H9 (cell line): ENCODE results near the gene EXOC3. TPM values are rescaled to one million over a fixed set of nuclear protein-coding genes. Genes with fewer than 3 reads are reported as not detected.
A peak's percentile ranks its signal among the peaks of the same experiment; 100 is the strongest.

Experiments used
- DNase-seq: peaks from one replicate; pipeline ENCODE4 v3.0.0-alpha.2; 2017
- H2AFZ ChIP-seq: one replicate; pipeline ENCODE4 v1.6.1; 2013; ENCODE audit warnings: mild to moderate bottlenecking, low read length, control low read depth, moderate library complexity
- H2AK5ac ChIP-seq: 2 replicates; pipeline ENCODE4 v1.6.1; 2013; ENCODE audit warnings: low read length, control low read depth, mixed read lengths; ENCODE audit not compliant: insufficient read length
- H2BK120ac ChIP-seq: one replicate; pipeline ENCODE4 v1.6.1; 2013; ENCODE audit warnings: low read depth, mild to moderate bottlenecking, low read length, control low read depth, inconsistent platforms; ENCODE audit not compliant: poor library complexity, severe bottlenecking
- H2BK12ac ChIP-seq: 2 replicates; pipeline ENCODE4 v1.6.1; 2013; ENCODE audit warnings: low read length, control low read depth, mixed read lengths, low read depth; ENCODE audit not compliant: insufficient read length
- H2BK15ac ChIP-seq: 2 replicates; pipeline ENCODE4 v1.6.1; 2013; ENCODE audit warnings: low read depth, low read length, control low read depth
- H2BK20ac ChIP-seq: one replicate; pipeline ENCODE4 v1.6.1; 2013; ENCODE audit warnings: low read depth, mild to moderate bottlenecking, low read length, control low read depth, inconsistent platforms; ENCODE audit not compliant: poor library complexity, severe bottlenecking
- H2BK5ac ChIP-seq: 2 replicates; pipeline ENCODE4 v1.6.1; 2013; ENCODE audit warnings: low read length, control low read depth, mixed read lengths; ENCODE audit not compliant: insufficient read length
- H3K14ac ChIP-seq: 2 replicates; pipeline ENCODE4 v1.6.1; 2013; ENCODE audit warnings: low read length, control low read depth; ENCODE audit not compliant: insufficient read depth
- H3K18ac ChIP-seq: 2 replicates; pipeline ENCODE4 v1.6.1; 2013; ENCODE audit warnings: low read depth, mild to moderate bottlenecking, mixed read lengths, low read length, control low read depth; ENCODE audit not compliant: insufficient read length
- H3K23ac ChIP-seq: 2 replicates; pipeline ENCODE4 v1.6.1; 2013; ENCODE audit warnings: low read length, control low read depth, mixed read lengths, low read depth; ENCODE audit not compliant: insufficient read length
- H3K23me2 ChIP-seq: 2 replicates; pipeline ENCODE4 v1.6.1; 2013; ENCODE audit warnings: low read depth, mild to moderate bottlenecking, mixed read lengths, low read length, control low read depth; ENCODE audit not compliant: insufficient read length, poor library complexity, severe bottlenecking
- H3K27ac ChIP-seq: 2 replicates; pipeline ENCODE4 v1.5.1; 2013; ENCODE audit warnings: low read length, control low read depth, mixed read lengths, low read depth; ENCODE audit not compliant: insufficient read length
- H3K27me3 ChIP-seq: 2 replicates; pipeline ENCODE4 v1.6.1; 2013; ENCODE audit warnings: low read length, control low read depth, inconsistent platforms; ENCODE audit not compliant: insufficient read depth
- H3K4ac ChIP-seq: 2 replicates; pipeline ENCODE4 v1.6.1; 2013; ENCODE audit warnings: low read depth, mild to moderate bottlenecking, control low read depth, inconsistent platforms, low read length, moderate library complexity
- H3K4me1 ChIP-seq: 2 replicates; pipeline ENCODE4 v1.6.1; 2013; ENCODE audit warnings: low read length, control low read depth, inconsistent platforms; ENCODE audit not compliant: insufficient read depth
- H3K4me2 ChIP-seq: 2 replicates; pipeline ENCODE4 v1.6.1; 2013; ENCODE audit warnings: low read length, control low read depth, mixed read lengths; ENCODE audit not compliant: insufficient read length, insufficient read depth
- H3K56ac ChIP-seq: 2 replicates; pipeline ENCODE4 v1.6.1; 2013; ENCODE audit warnings: low read depth, mild to moderate bottlenecking, mixed read lengths, low read length, control low read depth; ENCODE audit not compliant: insufficient read length
- H3K79me1 ChIP-seq: 2 replicates; pipeline ENCODE4 v1.6.1; 2013; ENCODE audit warnings: low read depth, mild to moderate bottlenecking, moderate library complexity, low read length, control low read depth, inconsistent platforms; ENCODE audit not compliant: insufficient read depth, poor library complexity, severe bottlenecking
- H3K79me2 ChIP-seq: 2 replicates; pipeline ENCODE4 v1.6.1; 2013; ENCODE audit warnings: low read length, control low read depth, inconsistent platforms; ENCODE audit not compliant: insufficient read depth
- H3K9ac ChIP-seq: 2 replicates; pipeline ENCODE4 v1.6.1; 2013; ENCODE audit warnings: low read length, control low read depth, mixed read lengths; ENCODE audit not compliant: insufficient read length; ENCODE audit errors: extremely low read depth
- H3K9me3 ChIP-seq: one replicate; pipeline ENCODE4 v1.6.1; 2013; ENCODE audit warnings: low read depth, low read length, inconsistent platforms; ENCODE audit not compliant: control insufficient read depth
- H3T11ph ChIP-seq: one replicate; pipeline ENCODE4 v1.6.1; 2013; ENCODE audit warnings: mild to moderate bottlenecking, low read length, control low read depth, inconsistent platforms
- H4K20me1 ChIP-seq: one replicate; pipeline ENCODE4 v1.6.1; 2013; ENCODE audit not compliant: control insufficient read depth, insufficient read length, insufficient read depth
- H4K5ac ChIP-seq: 2 replicates; pipeline ENCODE4 v1.6.1; 2013; ENCODE audit warnings: low read depth, mild to moderate bottlenecking, mixed read lengths, low read length, control low read depth; ENCODE audit not compliant: insufficient read length
- H4K8ac ChIP-seq: replicated peaks from 2 replicates; pipeline ENCODE4 v1.6.1; 2013; ENCODE audit warnings: low read length, control low read depth, mixed read lengths, low read depth; ENCODE audit not compliant: insufficient read length
- H4K91ac ChIP-seq: 2 replicates; pipeline ENCODE4 v1.6.1; 2013; ENCODE audit warnings: low read depth, mild to moderate bottlenecking, moderate library complexity, mixed read lengths, low read length, control low read depth; ENCODE audit not compliant: insufficient read length
- H3K27ac Mint-ChIP-seq, 3 experiments: 2 replicates in 2 of 3; 3 replicates in 1 of 3; pipeline ENCODE4 v1.8.0; 2020 to 2021; ENCODE audit warnings: mixed read lengths in 3 of 3, mild to moderate bottlenecking in 1 of 3, moderate library complexity in 1 of 3
- H3K27me3 Mint-ChIP-seq: 2 replicates; pipeline ENCODE4 v1.8.0; 2021; ENCODE audit warnings: low read depth, mild to moderate bottlenecking, moderate library complexity, mixed read lengths
- H3K36me3 Mint-ChIP-seq, 3 experiments: 2 replicates in 2 of 3; 3 replicates in 1 of 3; pipeline ENCODE4 v1.8.0; 2020 to 2021; ENCODE audit warnings: low read depth in 3 of 3, mixed read lengths in 3 of 3; ENCODE audit not compliant: insufficient read depth in 1 of 3
- H3K4me1 Mint-ChIP-seq, 2 experiments: 2 replicates each; pipeline ENCODE4 v1.8.0; 2020; ENCODE audit warnings: mixed read lengths in 2 of 2
- H3K4me3 Mint-ChIP-seq, 2 experiments: 2 replicates in 1 of 2; 3 replicates in 1 of 2; pipeline ENCODE4 v1.8.0; 2020 to 2021; ENCODE audit warnings: mild to moderate bottlenecking in 2 of 2, mixed read lengths in 2 of 2, moderate library complexity in 1 of 2
- H3K9me3 Mint-ChIP-seq, 2 experiments: 2 replicates in 1 of 2; 3 replicates in 1 of 2; pipeline ENCODE4 v1.8.0; 2020; ENCODE audit warnings: mild to moderate bottlenecking in 2 of 2, mixed read lengths in 2 of 2, moderate library complexity in 1 of 2
- WGBS: extraction: QIAGEN DNeasy Blood & Tissue Kit; methylation state at CpG from one replicate; pipeline ENCODE4 v1.1.7; 2013; ENCODE audit warnings: missing lambda C conversion rate, low lambda C conversion rate, mixed read lengths; ENCODE audit not compliant: insufficient read length; ENCODE audit errors: extremely low coverage; 5-methylcytosine and 5-hydroxymethylcytosine counted together
- total RNA-seq: library from RNA; stranded (reverse); gene quantifications from 2 replicates; pipeline ENCODE4 v1.2.1, GENCODE V29; 2021
- TF ChIP-seq, protein P1 (sequence below): fragments of 200-600 bp; sonication (generic); conservative IDR thresholded peaks from 3 replicates; pipeline ENCODE4 v1.8.0; 2021; ENCODE audit warnings: antibody characterized with exemption, mild to moderate bottlenecking

The EXOC3 gene
- total RNA-seq, 1 experiment from 2014 or later = 36.7 TPM

DNA sequence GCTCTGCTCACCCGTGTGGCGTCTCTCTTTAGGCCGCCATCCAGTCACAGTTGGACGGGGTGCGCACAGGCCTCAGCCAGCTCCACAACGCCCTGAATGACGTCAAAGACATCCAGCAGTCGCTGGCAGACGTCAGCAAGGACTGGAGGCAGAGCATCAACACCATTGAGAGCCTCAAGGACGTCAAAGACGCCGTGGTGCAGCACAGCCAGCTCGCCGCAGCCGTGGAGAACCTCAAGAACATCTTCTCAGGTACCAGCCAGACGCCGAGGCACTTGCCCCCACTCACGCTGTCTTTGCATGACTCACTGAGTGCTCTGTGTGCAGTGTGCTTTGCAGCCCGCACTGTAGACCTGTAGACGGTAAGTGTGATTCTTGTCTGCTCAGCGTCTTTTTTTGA lies 4.5 kb downstream of the EXOC3 start:
- Histone ChIP-seq H3K23me2 (peaks cover 8% of the 10 kb centered on the region), H3K56ac (no peak overlapping the region), H2BK20ac (no peak overlapping the region), H3K9me3 (no peaks in the 10 kb centered on the region), H3K9ac (no peak overlapping the region), H4K8ac (no peak overlapping the region), H3K4me2 (no peak overlapping the region), H2BK120ac (no peak overlapping the region), H2BK12ac (no peak overlapping the region), H3K27me3 (no peaks in the 10 kb centered on the region), H3K23ac (no peak overlapping the region), H3T11ph (no peak overlapping the region), H3K27ac (no peak overlapping the region), H2BK15ac (no peak overlapping the region), H4K91ac (no peak overlapping the region), H3K4me1 (no peaks in the 10 kb centered on the region), H2BK5ac (no peak overlapping the region), H3K79me2 (peaks cover 6% of the 10 kb centered on the region; the same call in 1 of the 2 replicates), H3K18ac (no peak overlapping the region), H3K79me1 (peaks cover 10% of the 10 kb centered on the region), H3K4ac (no peak overlapping the region), H2AK5ac (no peak overlapping the region), H2AFZ (no peak overlapping the region), H4K20me1 (no peaks in the 10 kb centered on the region), H4K5ac (no peak overlapping the region), H3K14ac (no peak overlapping the region)
- H3K4me3 Mint-ChIP-seq = no peak overlapping the region
- H3K4me1 Mint-ChIP-seq = peaks cover 8 to 9% of the 10 kb centered on the region in 2 experiments; a peak in 3 of 4 replicates
- H3K27me3 Mint-ChIP-seq = no peaks in the 10 kb centered on the region
- peak; percentile 17 for DNase-seq
- H3K27ac Mint-ChIP-seq = no peak overlapping the region; a peak in 1 of 7 replicates
- H3K36me3 Mint-ChIP-seq = peaks cover 51 to 63% (median 63%) of the 10 kb centered on the region in 3 experiments
- WGBS = no CpG with 5 or more reads among the region's 21 CpGs
- peaks cover 10 to 14% of the 10 kb centered on the region in 2 experiments for H3K9me3 Mint-ChIP-seq
- TF ChIP-seq, protein P1, sequence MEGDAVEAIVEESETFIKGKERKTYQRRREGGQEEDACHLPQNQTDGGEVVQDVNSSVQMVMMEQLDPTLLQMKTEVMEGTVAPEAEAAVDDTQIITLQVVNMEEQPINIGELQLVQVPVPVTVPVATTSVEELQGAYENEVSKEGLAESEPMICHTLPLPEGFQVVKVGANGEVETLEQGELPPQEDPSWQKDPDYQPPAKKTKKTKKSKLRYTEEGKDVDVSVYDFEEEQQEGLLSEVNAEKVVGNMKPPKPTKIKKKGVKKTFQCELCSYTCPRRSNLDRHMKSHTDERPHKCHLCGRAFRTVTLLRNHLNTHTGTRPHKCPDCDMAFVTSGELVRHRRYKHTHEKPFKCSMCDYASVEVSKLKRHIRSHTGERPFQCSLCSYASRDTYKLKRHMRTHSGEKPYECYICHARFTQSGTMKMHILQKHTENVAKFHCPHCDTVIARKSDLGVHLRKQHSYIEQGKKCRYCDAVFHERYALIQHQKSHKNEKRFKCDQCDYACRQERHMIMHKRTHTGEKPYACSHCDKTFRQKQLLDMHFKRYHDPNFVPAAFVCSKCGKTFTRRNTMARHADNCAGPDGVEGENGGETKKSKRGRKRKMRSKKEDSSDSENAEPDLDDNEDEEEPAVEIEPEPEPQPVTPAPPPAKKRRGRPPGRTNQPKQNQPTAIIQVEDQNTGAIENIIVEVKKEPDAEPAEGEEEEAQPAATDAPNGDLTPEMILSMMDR = no peak
